ENCODE data around the gene ROR1.

Gene ROR1

GRCh38 chr1:63854091-63854490 lies 80.3 kb downstream of the ROR1 start:
- in situ Hi-C loops (cut with MboI; ENCODE audit: low sequenced_read_pairs), result no loop called here

GRCh38 chr1:63855942-63856341 lies 82.1 kb downstream of the ROR1 start:
- in situ Hi-C loops (cut with MboI; ENCODE audit: low sequenced_read_pairs), result no loop called here

GRCh38 chr1:63856924-63857323 lies 83.1 kb downstream of the ROR1 start:
- in situ Hi-C loops (cut with MboI; ENCODE audit: low sequenced_read_pairs), result no loop called here

- in situ Hi-C loops (cut with MboI; ENCODE audit: low sequenced_read_pairs), result no loop called here
These were observed 83.7 kb downstream of the ROR1 start for GRCh38 chr1:63857478-63857877.

GRCh38 chr1:63858153-63858552 lies 84.3 kb downstream of the ROR1 start:
- in situ Hi-C loops (cut with MboI; ENCODE audit: low sequenced_read_pairs), result no loop called here

GRCh38 chr1:63859480-63860275 lies 85.9 kb downstream of the ROR1 start:
- in situ Hi-C loops (cut with MboI; ENCODE audit: low sequenced_read_pairs), result no loop called here

- in situ Hi-C loops (cut with MboI; ENCODE audit: low sequenced_read_pairs), result no loop called here
These were observed 87.4 kb downstream of the ROR1 start for GRCh38 chr1:63861052-63861691.

- in situ Hi-C loops (cut with MboI; ENCODE audit: low sequenced_read_pairs), result no loop called here
These were observed 89.3 kb downstream of the ROR1 start for GRCh38 chr1:63863145-63863544.

GRCh38 chr1:63864224-63864641 lies 90.4 kb downstream of the ROR1 start:
- in situ Hi-C loops (cut with MboI; ENCODE audit: low sequenced_read_pairs), result no loop called here

- in situ Hi-C loops (cut with MboI; ENCODE audit: low sequenced_read_pairs), result no loop called here
These were observed 91.7 kb downstream of the ROR1 start for GRCh38 chr1:63865561-63865960.

GRCh38 chr1:63866084-63866483 lies 92.3 kb downstream of the ROR1 start:
- in situ Hi-C loops (cut with MboI; ENCODE audit: low sequenced_read_pairs), result no loop called here

GRCh38 chr1:63867429-63868176 lies 93.8 kb downstream of the ROR1 start:
- in situ Hi-C loops (cut with MboI; ENCODE audit: low sequenced_read_pairs), result no loop called here

GRCh38 chr1:63868268-63868781 lies 94.5 kb downstream of the ROR1 start:
- in situ Hi-C loops (cut with MboI; ENCODE audit: low sequenced_read_pairs), result no loop called here

- in situ Hi-C loops (cut with MboI; ENCODE audit: low sequenced_read_pairs), result no loop called here
These were observed 96.3 kb downstream of the ROR1 start for GRCh38 chr1:63870152-63870551.

- in situ Hi-C loops (cut with MboI; ENCODE audit: low sequenced_read_pairs), result no loop called here
These were observed 97.6 kb downstream of the ROR1 start for GRCh38 chr1:63871463-63871862.

GRCh38 chr1:63873751-63874150 lies 99.9 kb downstream of the ROR1 start:
- in situ Hi-C loops (cut with MboI; ENCODE audit: low sequenced_read_pairs), result no loop called here

- in situ Hi-C loops (cut with MboI; ENCODE audit: low sequenced_read_pairs), result no loop called here
These were observed 100.6 kb downstream of the ROR1 start for GRCh38 chr1:63874278-63874880.

- in situ Hi-C loops (cut with MboI; ENCODE audit: low sequenced_read_pairs), result no loop called here
These were observed 101.8 kb downstream of the ROR1 start for GRCh38 chr1:63875636-63876035.

GRCh38 chr1:63877021-63877767 lies 103.4 kb downstream of the ROR1 start:
- in situ Hi-C loops (cut with MboI; ENCODE audit: low sequenced_read_pairs), result no loop called here

GRCh38 chr1:63877816-63878215 lies 104.0 kb downstream of the ROR1 start:
- in situ Hi-C loops (cut with MboI; ENCODE audit: low sequenced_read_pairs), result no loop called here
